GM21529 (cell line): ENCODE measurements around the gene DZIP1.
"Not testable (repeated sequence)": the region's sequence is repeated elsewhere in the genome, so short reads cannot be mapped to it uniquely, and the experiment has no call there.

Experiments
- ATAC-seq: cut with Tn5 transposase; IDR thresholded peaks from one replicate; pipeline ENCODE4 v1.9.1; 2021; ENCODE audit not compliant: unreplicated experiment

DZIP1 gene

GRCh38 chr13:95603887-95604555, 40.5 kb downstream of the DZIP1 start:
- ATAC-seq, result no peak

DNA sequence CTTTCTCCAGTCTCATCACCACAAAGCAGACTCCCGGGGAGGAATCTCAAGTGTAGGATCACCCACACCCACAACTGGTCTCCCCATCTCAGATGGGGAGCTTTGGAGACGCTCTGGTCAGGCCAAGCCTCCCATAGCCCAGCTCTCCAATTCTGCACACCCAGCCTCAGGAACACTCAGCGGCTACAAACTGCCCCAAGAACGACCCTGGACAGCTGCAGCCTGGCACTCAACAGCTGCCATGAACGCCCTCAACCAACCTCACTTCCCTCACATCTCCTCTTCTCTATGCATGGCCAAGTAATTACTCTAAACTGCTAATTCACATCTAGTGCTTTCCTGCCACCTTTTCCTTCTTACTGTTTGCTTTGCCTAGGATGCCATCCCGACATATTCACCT, 42.6 kb downstream of the DZIP1 start:
- no peak for ATAC-seq

DNA sequence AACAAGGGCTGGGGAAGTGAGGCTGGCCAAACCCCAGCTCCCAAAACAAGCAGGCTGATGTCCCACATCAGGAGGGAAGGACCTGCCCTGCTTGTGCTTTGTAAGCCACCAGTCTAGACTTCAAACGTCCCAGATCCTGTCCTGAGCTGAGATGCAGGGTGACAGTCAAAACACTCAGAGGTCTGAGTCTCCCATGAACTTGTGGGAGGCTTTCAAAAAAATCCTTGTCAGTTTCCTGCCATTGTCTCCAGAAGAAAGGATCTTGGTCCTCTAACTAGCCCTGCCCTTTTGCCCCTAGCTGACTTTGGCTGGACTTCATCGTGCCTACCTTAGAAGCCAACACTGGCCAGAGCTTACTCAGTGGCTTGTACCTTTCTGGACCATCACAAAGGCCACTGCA, 43.3 kb downstream of the DZIP1 start:
- ATAC-seq, result no peak

DNA sequence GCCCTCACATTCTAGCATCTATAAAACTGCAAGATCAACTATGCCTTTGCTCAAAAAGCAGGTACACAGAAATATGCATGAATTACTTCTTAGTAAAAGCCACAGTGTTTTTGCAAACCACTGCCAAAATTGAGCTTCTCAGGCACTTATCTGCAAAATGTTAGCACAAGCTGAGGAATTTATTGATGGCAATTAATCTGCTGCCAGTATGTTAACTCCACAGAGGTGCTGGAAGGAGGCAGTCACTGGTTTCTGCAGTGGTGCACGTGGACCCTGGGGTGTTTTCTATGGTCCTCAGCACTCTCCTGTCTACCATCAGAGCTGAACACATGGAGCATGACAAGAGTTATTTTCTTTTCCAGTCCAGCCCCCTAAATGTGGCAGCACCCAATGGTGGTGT, 47.8 kb downstream of the DZIP1 start:
- no peak for ATAC-seq

DNA sequence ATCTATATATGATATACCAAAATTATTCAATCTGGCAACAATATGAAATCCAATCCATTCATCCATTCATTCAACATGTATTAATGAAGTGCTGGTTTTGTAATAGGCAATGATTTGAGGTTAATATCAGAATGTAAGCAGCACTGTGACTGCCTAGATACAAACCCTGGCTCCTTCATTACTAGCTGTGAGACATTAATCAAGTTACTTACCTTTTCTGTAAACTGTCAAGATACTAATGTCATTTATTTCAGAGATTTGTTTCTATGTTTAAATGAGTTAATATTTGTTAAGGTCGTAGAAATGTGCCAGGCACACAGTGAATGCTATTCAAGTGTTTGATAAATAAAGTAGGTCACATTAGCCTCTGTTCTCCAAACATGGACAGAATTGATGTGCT, 51.0 kb downstream of the DZIP1 start:
- ATAC-seq, result no peak

DNA sequence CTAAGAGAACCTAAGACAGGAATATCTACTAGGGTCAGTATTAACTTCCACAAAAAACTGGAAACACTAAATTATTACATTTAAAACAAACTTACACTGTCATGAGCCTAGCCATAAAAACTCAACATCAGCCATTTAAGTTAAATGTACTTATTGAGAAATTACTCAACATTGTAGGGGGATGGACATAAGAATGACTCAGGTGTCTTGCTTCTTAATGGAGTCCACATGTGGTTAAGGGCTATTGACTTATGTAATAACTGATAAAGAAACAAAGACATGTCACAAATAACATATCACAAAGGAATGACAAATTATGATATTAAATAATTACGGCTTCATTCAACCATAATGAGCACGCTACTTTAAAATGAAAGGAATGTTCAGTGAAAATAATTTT, 55.8 kb downstream of the DZIP1 start:
- ATAC-seq, result no peak

- no peak for ATAC-seq
Measured at GRCh38 chr13:95588134-95588533, 56.4 kb downstream of the DZIP1 start.

GRCh38 chr13:95585867-95586266, 58.6 kb downstream of the DZIP1 start:
- ATAC-seq, result no peak

DNA sequence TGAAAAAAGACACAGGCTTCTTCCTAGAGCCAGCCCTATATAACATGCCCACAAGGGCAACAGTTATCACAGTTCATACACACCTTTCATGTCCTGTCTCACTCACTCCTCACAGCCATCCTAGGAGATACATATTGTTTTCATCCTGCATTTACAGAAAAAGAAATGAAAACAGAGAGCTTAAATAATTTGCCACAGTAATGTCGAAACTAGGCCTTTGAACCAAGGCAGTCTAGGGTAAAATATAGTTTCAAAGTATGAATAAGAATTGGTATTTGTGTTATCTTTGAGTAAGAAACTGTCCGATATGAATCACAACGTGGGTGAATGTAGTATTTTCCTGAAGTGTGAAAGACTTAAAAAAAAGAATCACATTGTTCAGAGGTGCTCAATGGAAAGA, 65.2 kb downstream of the DZIP1 start:
- peak; percentile 94 for ATAC-seq

- ATAC-seq, result no peak
Measured at GRCh38 chr13:95573221-95573620, 71.3 kb downstream of the DZIP1 start.

GRCh38 chr13:95571941-95572340, 72.6 kb downstream of the DZIP1 start:
- ATAC-seq, result no peak

DNA sequence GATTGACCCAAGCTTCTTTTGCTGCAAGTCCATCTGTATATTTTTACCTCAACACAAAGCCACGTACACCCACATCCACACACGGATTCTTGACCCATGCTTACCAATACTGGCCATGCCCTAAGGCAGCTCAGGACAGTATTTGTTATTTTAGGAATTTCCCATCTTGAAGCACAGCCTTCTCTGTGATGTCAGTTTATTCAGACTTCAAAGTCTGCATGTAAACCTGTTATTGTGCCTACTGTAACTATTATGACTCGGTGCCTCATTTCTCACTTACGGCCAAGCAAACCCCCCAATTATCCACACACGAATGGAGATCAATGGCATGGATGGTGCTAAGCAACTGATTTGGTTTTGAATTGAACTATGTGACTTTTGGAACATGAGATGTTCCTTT, 74.5 kb downstream of the DZIP1 start:
- ATAC-seq, result no peak

DNA sequence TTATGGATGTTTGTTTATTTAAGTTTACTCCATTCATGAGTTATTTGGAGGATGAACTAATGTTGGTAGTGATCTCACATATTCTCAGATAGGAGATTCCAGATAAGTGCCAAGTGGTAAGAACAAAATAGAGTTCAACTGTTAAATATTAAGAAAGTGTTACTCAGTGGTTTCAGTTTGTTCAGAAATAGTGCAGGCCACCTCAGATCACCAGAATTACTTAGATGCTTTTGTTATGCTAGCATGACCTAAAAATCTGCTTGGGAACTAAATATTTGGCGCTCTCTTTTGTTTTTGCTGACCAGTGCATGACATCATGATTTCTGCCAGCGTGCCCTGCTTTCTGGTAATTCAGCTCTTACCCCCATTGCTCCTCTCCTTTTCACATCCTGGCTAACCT, 76.4 kb downstream of the DZIP1 start:
- no peak for ATAC-seq

GRCh38 chr13:95565758-95566157, 78.7 kb downstream of the DZIP1 start:
- ATAC-seq, result not testable (repeated sequence)

DNA sequence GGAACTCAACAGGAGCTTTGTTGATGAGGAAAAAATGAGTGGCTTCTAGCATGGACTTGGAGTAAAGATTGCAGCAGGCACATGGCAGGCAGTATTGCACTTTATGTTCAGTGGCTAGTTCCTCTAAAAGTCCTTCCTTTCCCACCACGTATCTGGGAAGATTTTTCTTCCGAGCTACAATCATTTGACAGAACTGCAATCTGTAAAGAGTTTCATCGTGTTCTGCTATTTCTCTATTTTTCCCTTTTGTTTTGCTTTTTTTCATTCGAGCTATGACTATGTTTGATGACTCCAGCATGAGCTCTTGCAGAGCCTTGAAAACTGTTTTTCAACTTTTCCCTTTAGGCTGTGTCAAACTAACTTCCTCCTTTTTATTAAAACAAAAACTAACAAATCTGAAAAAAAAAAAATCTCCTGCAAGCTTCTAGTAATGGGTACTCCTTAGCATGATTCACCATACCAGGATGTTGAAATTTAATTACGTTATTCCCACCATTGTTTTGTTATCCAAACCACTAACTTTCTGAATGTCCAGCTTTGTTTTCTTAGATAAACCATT, 79.7 kb downstream of the DZIP1 start:
- ATAC-seq, result no peak

DNA sequence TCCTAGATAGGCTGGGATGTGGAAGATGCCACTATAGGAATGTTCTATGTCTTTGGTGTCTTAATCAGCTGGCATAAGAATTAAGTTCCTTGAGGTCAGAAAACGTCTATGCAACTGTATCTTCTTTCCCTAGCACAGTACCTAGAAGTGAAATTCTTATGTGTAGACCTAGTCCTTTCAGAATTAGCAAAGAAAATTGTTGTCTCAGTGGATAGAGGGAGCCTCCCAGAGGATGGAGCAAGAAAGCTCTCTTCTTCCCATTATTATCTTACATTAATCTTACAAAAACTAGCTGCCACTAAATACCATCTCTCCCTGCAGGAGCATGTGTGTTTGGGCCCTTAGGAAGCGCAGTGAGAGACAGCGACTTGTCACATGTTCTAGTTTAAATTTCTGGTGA, 80.4 kb downstream of the DZIP1 start:
- no peak for ATAC-seq

- no peak for ATAC-seq
Measured at GRCh38 chr13:95560387-95560786, 84.1 kb downstream of the DZIP1 start.

DNA sequence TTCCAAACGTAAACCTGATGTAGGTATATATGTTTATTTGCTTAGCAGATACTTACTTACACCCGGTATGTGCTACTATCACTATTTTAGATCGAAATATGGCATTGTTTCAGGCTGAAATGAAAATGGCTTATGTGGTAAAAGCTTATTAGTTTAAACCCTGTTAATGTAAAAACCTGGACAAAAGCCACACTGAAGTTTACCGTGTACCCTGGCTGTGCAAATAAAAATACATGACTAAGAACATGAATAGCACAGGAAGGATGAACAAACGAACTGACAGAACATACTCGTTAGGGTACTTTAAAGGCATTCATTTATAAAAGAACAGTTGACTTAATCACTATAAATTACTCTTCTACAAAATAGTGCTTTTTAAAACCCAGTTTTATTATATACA, 85.4 kb downstream of the DZIP1 start:
- no peak for ATAC-seq

DNA sequence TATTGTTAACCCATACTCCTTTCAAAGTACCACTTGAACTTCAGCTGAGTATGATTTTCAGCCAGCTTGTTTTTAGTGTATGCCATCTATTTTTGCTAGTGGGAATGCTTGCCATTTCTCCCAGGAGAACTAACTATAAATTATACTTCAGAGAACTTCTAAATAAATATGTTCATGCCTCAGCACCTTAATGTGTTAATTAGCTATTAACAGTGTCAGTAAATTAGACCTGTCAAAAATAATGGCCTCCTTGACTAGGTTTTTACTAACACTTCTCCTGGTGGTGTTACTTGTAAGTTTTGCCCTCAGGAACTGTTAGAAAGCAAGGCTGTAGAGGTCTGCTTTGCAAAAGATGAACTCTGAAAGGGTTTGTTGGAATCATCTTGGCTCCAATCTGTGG, 87.5 kb downstream of the DZIP1 start:
- no peak for ATAC-seq

- ATAC-seq, result no peak
Measured at GRCh38 chr13:95553581-95554385, 90.7 kb downstream of the DZIP1 start.

DNA sequence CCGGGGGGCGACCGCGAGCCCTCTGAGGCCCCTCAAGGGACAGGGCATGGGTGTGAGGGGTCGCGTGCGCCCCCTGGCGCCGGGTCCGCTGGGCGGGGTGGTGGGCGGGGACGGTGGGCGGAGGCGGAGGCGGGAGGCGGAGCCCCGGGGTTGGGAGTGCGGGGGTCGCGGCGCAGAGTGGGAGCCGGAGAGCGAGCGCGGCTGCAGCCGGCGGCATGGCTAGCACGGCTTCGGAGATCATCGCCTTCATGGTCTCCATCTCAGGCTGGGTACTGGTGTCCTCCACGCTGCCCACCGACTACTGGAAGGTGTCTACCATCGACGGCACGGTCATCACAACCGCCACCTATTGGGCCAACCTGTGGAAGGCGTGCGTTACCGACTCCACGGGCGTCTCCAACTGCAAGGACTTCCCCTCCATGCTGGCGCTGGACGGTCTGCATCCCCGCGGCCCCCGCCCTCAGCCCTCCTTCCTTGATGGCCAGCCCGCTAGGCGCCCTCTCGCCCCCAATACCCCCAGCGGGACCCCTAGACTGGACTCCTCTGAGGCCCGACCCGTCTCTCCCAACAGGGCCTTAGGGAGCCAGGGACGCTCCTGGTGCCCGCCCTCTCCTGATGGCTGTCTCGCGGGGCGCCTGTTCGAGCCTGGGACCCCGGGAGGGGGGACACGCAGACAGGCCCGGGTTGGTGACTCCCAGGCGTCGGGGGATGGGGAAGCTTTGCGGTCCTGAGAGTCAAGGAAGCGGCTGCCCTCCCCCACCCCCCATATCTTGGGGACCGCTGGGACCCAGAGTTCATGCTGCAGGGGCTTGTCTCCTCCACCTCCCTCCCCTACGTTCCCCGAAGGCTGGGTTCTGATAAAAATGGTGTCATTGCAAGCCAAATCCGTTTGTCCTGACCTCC, 91.7 kb downstream of the DZIP1 start, which contains the start of gene CLDN10:
Gene CLDN10 (plus strand): TSS at position 182 of the 903 bp plus-strand sequence. CDS start 34 bp downstream, at position 216.
- ATAC-seq, result no peak
